GM21529 (cell line): ENCODE results near the gene GAR1.
"Not testable (repeated sequence)": the region's sequence is repeated elsewhere in the genome, so short reads cannot be mapped to it uniquely, and the experiment has no call there.

Experiments
- ATAC-seq: cut with Tn5 transposase; IDR thresholded peaks from one replicate; pipeline ENCODE4 v1.9.1; 2021; ENCODE audit not compliant: unreplicated experiment

The GAR1 gene

GRCh38 chr4:109815151-109816081, at the start of gene GAR1:
Gene GAR1 (plus strand): TSS chr4:109815762. CDS start chr4:109816165, 403 bp downstream.
- ATAC-seq, result peak; percentile 99

GRCh38 chr4:109782092-109782491, 33.5 kb upstream of the GAR1 start:
- ATAC-seq, result not testable (repeated sequence)

GRCh38 chr4:109786846-109787245, 28.7 kb upstream of the GAR1 start:
- ATAC-seq, result no peak

GRCh38 chr4:109787807-109788206, 27.8 kb upstream of the GAR1 start:
- ATAC-seq, result no peak

GRCh38 chr4:109795059-109795458, 20.5 kb upstream of the GAR1 start:
- ATAC-seq, result no peak

GRCh38 chr4:109798866-109799265, 16.7 kb upstream of the GAR1 start:
- no peak for ATAC-seq

- ATAC-seq, result no peak
These were observed 14.3 kb upstream of the GAR1 start for GRCh38 chr4:109801099-109801789.

GRCh38 chr4:109801895-109802319, 13.7 kb upstream of the GAR1 start, which contains the start of gene CFI:
Gene CFI (minus strand): TSS chr4:109801999. CDS start chr4:109801971, 28 bp downstream.
- no peak for ATAC-seq

- peak; percentile 68 for ATAC-seq
These were observed 11.5 kb upstream of the GAR1 start for GRCh38 chr4:109803924-109804571.

GRCh38 chr4:109809655-109810054, 5.9 kb upstream of the GAR1 start:
- no peak for ATAC-seq

- ATAC-seq, result no peak
These were observed 4.8 kb upstream of the GAR1 start for GRCh38 chr4:109810552-109811387.

- no peak for ATAC-seq
These were observed 3.9 kb upstream of the GAR1 start for GRCh38 chr4:109811707-109812106.

GRCh38 chr4:109816082-109816442, 500 bp downstream of the GAR1 start:
- no peak for ATAC-seq

GRCh38 chr4:109816894-109817293, 1.3 kb downstream of the GAR1 start:
- no peak for ATAC-seq

GRCh38 chr4:109818268-109818667, 2.7 kb downstream of the GAR1 start:
- no peak for ATAC-seq

GRCh38 chr4:109820563-109820962, 5.0 kb downstream of the GAR1 start:
- ATAC-seq, result no peak

- no peak for ATAC-seq
These were observed 5.6 kb downstream of the GAR1 start for GRCh38 chr4:109821185-109821584.

GRCh38 chr4:109826719-109827118, 11.2 kb downstream of the GAR1 start:
- ATAC-seq, result peak; percentile 56

GRCh38 chr4:109827672-109828071, 12.1 kb downstream of the GAR1 start, which contains the start of gene RRH:
Gene RRH (plus strand): TSS chr4:109827972. CDS start chr4:109828028, 56 bp downstream.
- no peak for ATAC-seq

- no peak for ATAC-seq
These were observed 18.2 kb downstream of the GAR1 start for GRCh38 chr4:109833756-109834155.
